Measurements from ENCODE around the gene SLC47A2.
"Not testable (repeated sequence)": the region's sequence is repeated elsewhere in the genome, so short reads cannot be mapped to it uniquely, and the experiment has no call there.

- not testable (repeated sequence) for TF ChIP-seq CTCF (conservative IDR thresholded peaks at IDR 0.05 in 1 of 2, IDR thresholded peaks at IDR 0.05 in 1 of 2; ENCODE audit: low read depth in 1 of 2, low read length in 2 of 2); EZH2 (IDR thresholded peaks at IDR 0.05; ENCODE audit: low read length, missing control alignments)
Measured at GRCh38 chr17:19684909-19685580, 31.3 kb downstream of the SLC47A2 start.
